ENCODE measurements around the gene IL12RB2. TPM values are rescaled to one million over a fixed set of nuclear protein-coding genes. Genes with fewer than 3 reads are reported as not detected.

Gene IL12RB2
- total and polyA plus RNA-seq, 2 of the 13 experiments (the other 11 are each of a cell fraction or from before 2014, with no cell fraction given), result not detected

GRCh38 chr1:67429528-67430357, 122.1 kb downstream of the IL12RB2 start (continued):
- no peak; the same call in 1 of the 2 replicates for TF ChIP-seq ZNF503 (CRISPR knock-in tag; IDR thresholded peaks at IDR 0.05)
- TF ChIP-seq IRF1 (CRISPR knock-in tag; IDR thresholded peaks at IDR 0.05; ENCODE audit: low read depth), result no peak
- TF ChIP-seq ZNF556 (CRISPR knock-in tag; IDR thresholded peaks at IDR 0.05; ENCODE audit: borderline replicate concordance), result no peak
- TF ChIP-seq IRX3 (CRISPR knock-in tag; IDR thresholded peaks at IDR 0.05; ENCODE audit: borderline replicate concordance, low read depth), result no peak
- TF ChIP-seq GPN1 (CRISPR knock-in tag; IDR thresholded peaks at IDR 0.05; ENCODE audit: borderline replicate concordance), result no peak
- no peak for TF ChIP-seq NPAS2 (CRISPR knock-in tag; IDR thresholded peaks at IDR 0.05; ENCODE audit: borderline replicate concordance)
- no peak for TF ChIP-seq ISL2 (CRISPR knock-in tag; IDR thresholded peaks at IDR 0.05)
- no peak for TF ChIP-seq THAP11 (CRISPR knock-in tag; IDR thresholded peaks at IDR 0.05)
- TF ChIP-seq ZNF160 (CRISPR knock-in tag; IDR thresholded peaks at IDR 0.05), result no peak
- TF ChIP-seq DPF2 (CRISPR knock-in tag; IDR thresholded peaks at IDR 0.05; ENCODE audit: borderline replicate concordance, low read depth), result no peak
- TF ChIP-seq BCLAF1 (IDR thresholded peaks at IDR 0.05), result no peak
- no peak for TF ChIP-seq ZSCAN22 (CRISPR knock-in tag; IDR thresholded peaks at IDR 0.05)
